HG03558 (cell line): ENCODE data around the gene OSTF1.

Experiments
- ATAC-seq: cut with Tn5 transposase; IDR thresholded peaks from one replicate; pipeline ENCODE4 v1.9.1; 2021; ENCODE audit warnings: moderate number of reproducible peaks; ENCODE audit not compliant: unreplicated experiment; ENCODE audit errors: extremely low read depth

OSTF1 gene

DNA sequence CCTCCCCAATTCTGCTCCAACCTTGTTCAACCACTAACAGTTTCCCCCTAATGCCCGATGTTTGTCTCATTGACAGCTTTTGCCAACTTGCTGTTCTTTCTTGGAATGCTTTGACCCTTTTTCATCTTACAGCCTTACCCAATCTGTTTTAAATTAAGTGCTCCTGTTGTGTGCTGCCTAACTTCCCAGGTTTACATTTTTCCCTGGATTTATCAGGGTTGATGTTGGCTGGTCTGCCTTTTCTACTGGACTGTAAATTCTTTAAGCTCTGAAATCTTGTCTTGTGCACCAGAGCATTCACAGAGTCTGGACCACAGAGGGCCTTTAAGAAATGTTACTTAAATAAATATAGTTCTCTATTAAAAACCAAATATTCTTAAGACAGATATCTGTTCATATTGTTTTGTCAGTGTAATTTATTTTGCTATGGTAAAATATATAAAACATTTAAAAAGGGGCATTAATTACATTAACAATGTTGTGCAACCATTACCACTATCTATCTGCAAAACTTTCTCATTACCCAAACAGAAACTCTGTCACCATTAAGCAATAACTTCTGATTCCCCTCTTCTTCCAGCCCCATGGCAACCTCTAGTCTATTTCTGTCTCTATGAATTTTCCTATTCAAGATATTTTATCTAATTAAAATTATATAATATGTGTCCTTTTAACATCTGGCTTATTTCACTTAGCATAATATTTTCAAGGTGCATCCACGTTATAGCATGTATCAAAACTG lies 73.0 kb downstream of the OSTF1 start:
- ATAC-seq, result no peak

DNA sequence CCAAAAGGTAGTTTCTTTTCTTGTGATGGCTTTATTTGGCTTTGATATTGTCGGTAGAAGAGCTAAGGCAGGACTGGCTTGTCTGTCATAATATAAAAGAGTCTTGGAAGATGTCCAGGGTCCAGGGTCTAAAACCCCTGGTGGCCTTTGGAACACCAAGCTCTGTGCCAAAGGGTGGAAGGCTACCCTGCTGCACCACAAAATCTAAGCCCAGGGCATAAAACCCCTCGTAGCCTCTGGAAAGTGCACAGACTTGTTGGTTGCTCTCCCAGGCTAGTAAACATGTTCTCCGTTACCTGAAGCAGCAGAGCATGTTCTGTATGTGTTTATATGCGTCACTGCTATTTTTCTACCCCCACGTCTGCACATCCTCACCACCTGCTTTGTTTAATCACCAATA lies 75.5 kb downstream of the OSTF1 start:
- ATAC-seq, result no peak

GRCh38 chr9:75164573-75164972 lies 76.3 kb downstream of the OSTF1 start:
- ATAC-seq, result no peak

DNA sequence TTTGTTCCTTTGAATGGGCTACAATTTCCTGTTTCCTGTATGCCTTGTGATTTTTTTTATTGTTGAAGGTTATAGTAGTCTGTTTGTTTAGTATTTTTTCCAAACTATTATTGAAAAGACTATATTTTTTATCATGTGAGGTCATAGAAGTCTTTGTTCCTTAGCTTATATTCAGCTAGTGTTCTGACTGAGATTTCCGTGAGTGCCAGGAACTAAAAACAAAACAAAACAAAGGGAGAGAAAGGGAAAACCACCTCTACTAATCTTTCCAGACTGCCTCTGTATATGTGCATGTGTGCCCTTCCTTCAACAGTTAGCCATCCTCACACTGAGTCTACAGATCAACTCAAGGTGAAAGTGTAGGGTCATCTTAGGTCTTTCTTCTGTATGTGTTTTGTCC lies 79.0 kb downstream of the OSTF1 start:
- no peak for ATAC-seq

DNA sequence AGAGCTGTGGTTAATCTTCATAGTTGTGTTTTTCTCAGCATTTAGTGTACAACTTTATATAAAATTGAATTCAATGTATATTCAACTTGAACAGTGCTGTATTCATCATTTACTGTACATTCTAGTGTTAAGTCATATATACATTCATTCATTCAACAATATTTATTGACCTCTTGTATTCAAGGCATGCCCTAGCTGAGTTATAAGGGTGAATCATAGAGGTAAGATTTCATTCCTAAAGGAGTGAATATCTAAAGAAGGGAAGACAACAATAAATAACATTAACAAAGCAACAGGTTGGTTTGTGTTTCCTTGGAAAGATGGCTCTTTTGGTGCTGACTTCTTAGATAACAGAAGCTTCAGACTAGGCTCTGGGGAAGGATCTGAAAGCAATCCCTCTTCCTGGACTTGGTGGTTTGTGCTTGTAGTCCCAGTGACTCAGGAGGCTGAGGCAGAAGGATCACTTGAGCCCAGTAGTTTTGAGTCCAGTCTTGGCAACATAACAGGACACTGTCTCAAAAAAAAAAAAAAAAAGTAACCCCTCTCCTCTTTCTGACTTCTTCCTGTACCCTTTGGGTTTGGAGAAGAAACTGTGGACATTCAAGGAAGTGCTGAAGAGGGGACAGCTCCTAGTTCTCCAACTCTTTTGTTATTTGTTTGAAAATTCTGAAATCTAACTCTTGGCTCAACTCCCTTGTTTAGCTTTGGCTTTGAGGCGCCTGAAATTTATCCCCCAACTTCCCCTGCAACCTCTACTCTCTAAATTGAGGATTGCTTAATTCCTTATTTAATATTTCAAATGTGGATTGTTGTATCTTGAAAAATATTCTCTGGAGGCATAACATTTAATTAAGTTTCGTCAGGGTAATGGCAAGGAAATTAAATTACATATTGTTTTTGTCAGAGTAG lies 80.2 kb downstream of the OSTF1 start:
- ATAC-seq, result no peak

DNA sequence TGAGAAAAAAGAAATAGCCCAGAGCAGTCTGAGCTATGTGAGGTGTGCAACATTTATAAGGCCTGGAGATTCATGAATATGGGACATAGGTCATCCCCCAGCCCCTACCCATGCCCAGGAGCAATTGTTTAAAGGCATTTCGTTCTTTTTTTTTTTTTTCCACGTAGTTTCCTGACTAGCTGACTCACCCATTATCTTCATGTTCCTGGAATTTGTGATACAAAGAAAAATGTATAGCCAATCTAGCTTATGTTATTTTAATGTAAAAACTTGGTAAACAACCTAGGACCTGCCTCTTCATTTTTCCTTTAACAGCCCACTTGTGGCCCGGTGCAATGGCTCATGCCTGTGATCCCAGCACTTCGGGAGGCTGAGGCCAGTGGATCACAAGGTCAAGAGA lies 81.3 kb downstream of the OSTF1 start:
- ATAC-seq, result no peak

- ATAC-seq, result no peak
These were observed 82.6 kb downstream of the OSTF1 start for GRCh38 chr9:75170898-75171360.

DNA sequence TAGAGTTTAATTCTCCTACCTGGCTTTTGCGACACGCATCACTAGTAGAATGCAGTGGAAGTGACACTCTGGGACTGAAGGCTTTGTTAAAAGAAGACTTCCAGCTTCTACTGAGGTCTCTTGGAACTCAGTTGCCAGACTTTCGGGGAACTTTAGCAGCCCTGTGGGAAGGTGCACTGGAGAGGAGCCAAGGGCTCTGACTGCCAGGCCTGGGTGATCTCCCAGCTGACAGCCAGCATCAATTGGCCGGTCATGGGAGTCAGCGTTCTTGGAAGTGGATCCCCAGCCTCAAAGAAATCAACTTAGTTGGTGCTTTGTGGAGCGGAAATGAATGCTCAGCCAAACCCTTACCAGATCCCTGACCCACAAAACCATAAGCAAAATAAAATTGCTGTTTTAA lies 87.1 kb downstream of the OSTF1 start:
- ATAC-seq, result no peak

GRCh38 chr9:75176037-75176436 lies 87.7 kb downstream of the OSTF1 start:
- no peak for ATAC-seq

DNA sequence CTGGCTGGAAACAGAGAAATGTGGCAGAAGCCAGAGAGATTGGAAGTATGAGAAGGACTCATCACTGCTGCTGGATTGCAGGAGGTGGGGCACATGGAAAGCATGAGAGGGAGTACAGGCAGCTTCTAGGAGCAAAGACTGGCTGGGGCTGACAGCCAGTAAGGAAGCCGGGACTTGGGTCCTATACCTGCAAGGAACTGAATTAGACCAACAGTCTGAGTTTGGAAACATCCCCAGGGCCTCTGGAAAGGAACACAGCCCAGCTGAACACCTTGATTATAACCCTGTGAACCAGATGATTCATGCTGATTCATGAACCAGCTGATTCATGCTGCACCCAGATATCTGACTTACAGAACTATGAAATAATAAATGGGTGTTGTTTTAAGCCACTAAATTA lies 93.4 kb downstream of the OSTF1 start:
- no peak for ATAC-seq

DNA sequence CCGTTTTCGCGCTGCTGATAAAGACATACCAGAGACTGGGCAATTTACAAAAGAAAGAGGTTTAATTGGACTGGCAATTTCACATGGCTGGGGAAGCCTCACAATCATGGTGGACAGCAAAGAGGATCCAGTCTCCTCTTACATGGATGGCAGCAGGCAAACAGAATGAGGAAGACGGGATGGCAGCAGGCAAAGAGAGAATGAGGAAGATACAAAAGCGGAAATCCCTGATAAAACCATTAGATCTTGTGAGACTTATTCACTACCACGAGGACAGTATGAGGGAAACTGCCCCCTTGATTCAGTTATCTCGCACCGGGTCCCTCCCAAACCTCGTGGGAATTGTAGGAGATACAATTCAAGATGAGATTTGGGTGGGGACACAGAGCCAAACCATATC lies 95.0 kb downstream of the OSTF1 start:
- no peak for ATAC-seq

DNA sequence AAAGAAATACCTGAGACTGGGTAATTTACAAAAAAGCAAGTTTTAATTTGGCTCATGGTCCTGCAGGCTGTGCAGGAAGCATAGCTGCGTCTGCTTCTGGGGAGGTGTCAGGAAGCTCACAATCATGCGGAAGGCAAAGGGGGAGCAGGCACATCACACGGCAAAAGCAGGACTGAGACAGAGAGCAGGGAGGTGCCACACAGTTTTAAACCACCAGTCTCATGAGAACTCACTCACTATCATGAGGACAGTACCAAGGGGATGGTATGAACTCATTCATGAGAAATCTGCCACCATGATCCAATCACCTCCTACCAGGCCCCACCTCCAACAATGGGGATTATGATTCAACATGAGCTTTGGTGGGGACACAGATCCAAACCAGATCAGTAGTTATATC lies 96.2 kb downstream of the OSTF1 start:
- ATAC-seq, result no peak

DNA sequence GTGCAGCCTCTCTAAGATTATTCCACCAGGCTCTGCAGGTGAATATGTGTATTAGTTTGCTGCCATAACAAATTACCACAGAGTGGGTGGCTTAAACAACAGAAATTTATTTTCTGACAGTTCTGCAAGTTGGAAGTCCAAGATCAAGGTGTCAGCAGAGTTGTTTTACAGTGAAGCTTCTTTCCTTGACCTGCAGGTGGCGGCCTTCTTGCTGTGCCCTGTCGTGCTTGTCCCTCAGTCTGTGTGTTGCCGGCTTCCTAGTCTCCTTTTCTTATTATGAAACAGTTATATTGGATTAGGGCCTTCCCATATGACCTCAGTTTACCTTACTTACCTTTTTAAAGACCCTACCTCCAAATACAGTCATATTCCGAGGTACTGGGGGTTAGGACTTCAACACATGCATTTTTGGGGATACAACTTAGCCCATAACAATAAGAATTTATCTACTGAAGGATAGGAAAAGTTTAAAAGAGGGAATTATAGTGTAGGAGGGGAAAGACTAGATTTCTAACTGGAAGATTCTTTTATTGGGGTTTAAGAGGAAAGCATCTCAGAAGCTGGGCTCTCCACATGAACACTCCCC lies 97.4 kb downstream of the OSTF1 start:
- no peak for ATAC-seq

DNA sequence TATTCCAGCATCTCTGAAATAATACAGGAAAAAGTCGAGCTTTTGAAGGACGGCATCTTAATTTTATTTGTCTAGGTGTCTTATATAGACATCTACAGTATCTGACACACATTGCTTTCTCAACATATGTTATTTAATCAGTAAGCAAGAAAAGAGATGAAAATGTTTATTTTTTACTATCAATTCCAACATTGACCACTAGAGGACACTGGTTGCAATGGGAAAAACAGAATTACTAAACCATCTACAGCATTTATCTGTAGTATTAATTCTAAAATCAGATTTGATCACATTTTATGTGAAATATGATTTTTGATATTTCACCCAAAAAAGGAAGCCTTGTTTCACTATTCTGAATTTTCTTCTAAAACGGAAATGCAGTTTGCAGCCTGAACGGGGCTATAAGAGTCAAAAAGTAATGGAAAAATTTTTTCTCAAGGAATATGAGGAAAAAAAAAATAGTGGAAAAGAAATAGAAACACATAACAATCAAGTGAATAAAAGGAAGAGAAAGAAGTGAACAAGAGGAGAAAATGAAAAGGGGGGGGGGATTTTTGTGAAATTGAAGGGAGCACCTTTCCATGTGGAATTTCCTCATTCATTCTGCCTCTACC lies 98.6 kb downstream of the OSTF1 start:
- ATAC-seq, result no peak

DNA sequence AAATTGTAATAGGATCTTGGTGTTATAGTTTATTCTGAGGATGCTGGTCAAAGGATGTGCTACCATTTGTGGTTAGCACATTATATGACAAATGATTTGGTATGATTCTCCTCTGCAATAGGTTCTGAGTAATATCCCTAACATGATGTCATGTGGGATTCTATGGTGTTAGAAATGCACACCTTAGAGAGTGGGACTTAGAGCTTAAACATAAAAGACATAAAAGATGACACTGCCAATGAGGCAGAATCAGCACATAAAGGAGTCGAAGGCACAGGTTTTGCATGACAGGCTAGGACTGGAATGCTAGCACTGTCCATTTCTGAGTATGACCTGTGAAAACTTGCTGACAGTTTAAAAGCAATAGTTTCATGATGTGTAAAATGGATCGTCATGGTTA lies 100.4 kb downstream of the OSTF1 start:
- no peak for ATAC-seq

GRCh38 chr9:75190762-75191161 lies 102.4 kb downstream of the OSTF1 start:
- ATAC-seq, result no peak
